Uterus (tissue), 2 donors: ENCODE data around the gene TNPO1.

Experiments
- POLR2A ChIP-seq, 2 donors: fragments of 450-650 bp; IDR thresholded peaks; one replicate each; pipeline ENCODE4 v1.6.1; 2016; ENCODE audit warnings: antibody characterized with exemption in 2 of 2, mild to moderate bottlenecking in 1 of 2, moderate library complexity in 1 of 2
- TF ChIP-seq, protein P1 (sequence below), 4 experiments: fragments of 200-600 bp in 2 of 4; fragments of 450-650 bp in 2 of 4; sonication (generic) in 2 of 4; IDR thresholded peaks; one replicate each; pipeline ENCODE4 v1.5.1; 2016 to 2019; ENCODE audit warnings: antibody characterized with exemption in 4 of 4, mild to moderate bottlenecking in 2 of 4, moderate library complexity in 1 of 4

DNA sequence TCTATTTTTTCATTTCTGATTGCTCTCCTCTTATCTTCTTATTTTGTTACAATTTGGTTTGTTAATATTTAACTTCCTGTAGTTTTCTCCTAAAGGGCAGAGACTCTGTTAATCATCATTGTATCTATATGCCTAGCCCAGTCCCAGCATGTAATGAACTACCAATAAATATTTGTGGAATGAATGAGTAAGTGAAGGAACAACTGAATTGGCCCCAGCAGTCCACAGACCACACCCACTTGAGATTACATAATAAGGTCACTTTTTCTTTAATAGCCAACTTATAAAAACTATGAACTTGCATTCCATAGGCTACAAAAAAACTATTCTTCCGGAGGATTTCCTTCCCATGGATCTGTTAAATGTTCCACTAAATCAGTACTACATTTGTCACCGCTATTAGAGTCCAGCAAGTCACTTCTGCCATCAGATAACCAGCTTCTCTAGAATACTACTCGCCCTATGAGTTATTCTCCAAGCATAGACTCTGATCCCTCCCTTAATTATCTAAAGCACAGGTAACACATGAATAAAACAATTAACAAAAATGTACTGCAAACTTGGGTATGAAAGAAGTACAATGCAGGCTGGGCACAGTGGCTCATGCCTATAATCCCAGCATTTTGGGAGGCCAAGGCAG is 27.5 kb upstream of the TNPO1 start:
- TF ChIP-seq POLR2A (IDR thresholded peaks at IDR 0.05) = no peak
- TF ChIP-seq, protein P1, sequence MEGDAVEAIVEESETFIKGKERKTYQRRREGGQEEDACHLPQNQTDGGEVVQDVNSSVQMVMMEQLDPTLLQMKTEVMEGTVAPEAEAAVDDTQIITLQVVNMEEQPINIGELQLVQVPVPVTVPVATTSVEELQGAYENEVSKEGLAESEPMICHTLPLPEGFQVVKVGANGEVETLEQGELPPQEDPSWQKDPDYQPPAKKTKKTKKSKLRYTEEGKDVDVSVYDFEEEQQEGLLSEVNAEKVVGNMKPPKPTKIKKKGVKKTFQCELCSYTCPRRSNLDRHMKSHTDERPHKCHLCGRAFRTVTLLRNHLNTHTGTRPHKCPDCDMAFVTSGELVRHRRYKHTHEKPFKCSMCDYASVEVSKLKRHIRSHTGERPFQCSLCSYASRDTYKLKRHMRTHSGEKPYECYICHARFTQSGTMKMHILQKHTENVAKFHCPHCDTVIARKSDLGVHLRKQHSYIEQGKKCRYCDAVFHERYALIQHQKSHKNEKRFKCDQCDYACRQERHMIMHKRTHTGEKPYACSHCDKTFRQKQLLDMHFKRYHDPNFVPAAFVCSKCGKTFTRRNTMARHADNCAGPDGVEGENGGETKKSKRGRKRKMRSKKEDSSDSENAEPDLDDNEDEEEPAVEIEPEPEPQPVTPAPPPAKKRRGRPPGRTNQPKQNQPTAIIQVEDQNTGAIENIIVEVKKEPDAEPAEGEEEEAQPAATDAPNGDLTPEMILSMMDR (IDR thresholded peaks at IDR 0.05) = no peak
